MCF 10A (cell line): ENCODE data around the gene SUN2. TPM values are rescaled to one million over a fixed set of nuclear protein-coding genes. Genes with fewer than 3 reads are reported as not detected.
A peak's percentile ranks its signal among the peaks of the same experiment; 100 is the strongest.

Source experiments
- BruUV-seq: library from RNA; stranded (reverse); fragments of 400-500 nt; replicated peaks from 2 replicates; lab custom pipeline; 2021; lab: Mats Ljungman, UMichigan
- CTCF ChIA-PET: fragments of 300-600 bp; sonication (Branson Sonifier 250); formaldehyde crosslinking; extraction: SDS; loops from one replicate; lab custom pipeline; 2021; ENCODE audit warnings: antibody characterized with exemption, inconsistent platforms; lab: Yijun Ruan, JAX
- POLR2A ChIA-PET: fragments of 300-600, 350-650 bp; sonication (Branson Sonifier 250); formaldehyde crosslinking; extraction: SDS; loops from one replicate; lab custom pipeline; 2020; ENCODE audit warnings: antibody characterized with exemption, inconsistent platforms; lab: Yijun Ruan, JAX
- DNase-seq: peaks from one replicate; pipeline ENCODE4 v3.0.0-alpha.2; 2018; ENCODE audit not compliant: unreplicated experiment
- H3K27ac Mint-ChIP-seq: one replicate; pipeline ENCODE4 v1.8.0; 2022; ENCODE audit warnings: mild to moderate bottlenecking, low read depth, mixed read lengths; ENCODE audit not compliant: unreplicated experiment
- H3K27me3 Mint-ChIP-seq: one replicate; pipeline ENCODE4 v1.8.0; 2022; ENCODE audit warnings: mixed read lengths; ENCODE audit not compliant: insufficient read depth, unreplicated experiment
- H3K36me3 Mint-ChIP-seq: one replicate; pipeline ENCODE4 v1.8.0; 2022; ENCODE audit warnings: mild to moderate bottlenecking, moderate library complexity, mixed read lengths; ENCODE audit not compliant: insufficient read depth, unreplicated experiment
- H3K4me1 Mint-ChIP-seq: one replicate; pipeline ENCODE4 v1.8.0; 2022; ENCODE audit warnings: mixed read lengths; ENCODE audit not compliant: insufficient read depth, unreplicated experiment
- H3K4me3 Mint-ChIP-seq: one replicate; pipeline ENCODE4 v1.8.0; 2022; ENCODE audit warnings: mild to moderate bottlenecking, moderate library complexity, mixed read lengths; ENCODE audit not compliant: unreplicated experiment
- H3K9me3 Mint-ChIP-seq: one replicate; pipeline ENCODE4 v1.8.0; 2022; ENCODE audit warnings: mixed read lengths; ENCODE audit not compliant: unreplicated experiment
- CTCF ChIP-seq: fragments of 200-600 bp; IDR thresholded peaks from one replicate; pipeline ENCODE4 v1.8.0; 2022; ENCODE audit warnings: antibody characterized with exemption, mild to moderate bottlenecking; ENCODE audit not compliant: unreplicated experiment
- intact Hi-C: fragments of 100-400 bp; cut with micrococcal nuclease; formaldehyde crosslinking; loops from 2 replicates; pipeline ENCODE4 v1.14.1; 2022
- total RNA-seq: library from RNA; stranded (reverse); gene quantifications from 2 replicates; pipeline ENCODE4 v1.2.3, GENCODE V29; 2022

Gene SUN2
- total RNA-seq, 1 experiment from 2014 or later = 66.8 TPM

GRCh38 chr22:38788021-38788816, 32.4 kb upstream of the SUN2 start:
- DNase-seq = peak; percentile 69
- Mint-ChIP-seq H3K4me1 (peaks cover 17% of the 10 kb centered on the region), H3K36me3 (peaks cover 19% of the 10 kb centered on the region), H3K4me3 (no peak overlapping the region), H3K9me3 (no peaks in the 10 kb centered on the region), H3K27me3 (no peaks in the 10 kb centered on the region), H3K27ac (peak overlapping the region; percentile 51)
- TF ChIP-seq CTCF = no peak
- ChIA-PET CTCF (no interaction called here), POLR2A (no interaction called here)
- BruUV-seq = no TSS peak
- intact Hi-C loops = no loop called here

GRCh38 chr22:38786631-38787030, 30.8 kb upstream of the SUN2 start:
- CTCF ChIA-PET = interaction anchor here (3.3 kb wide), 1 partner anchor 18 kb away, joined by 21 read pairs; no protein-coding TSS in a partner anchor

GRCh38 chr22:38784856-38785255, 29.1 kb upstream of the SUN2 start:
- H3K36me3 Mint-ChIP-seq = peaks cover 19% of the 10 kb centered on the region
- no peak overlapping the region for H3K4me3 Mint-ChIP-seq
- H3K9me3 Mint-ChIP-seq = no peaks in the 10 kb centered on the region
- DNase-seq = no peak
- intact Hi-C loops = no loop called here
- H3K27ac Mint-ChIP-seq = no peak overlapping the region
- peaks cover 14% of the 10 kb centered on the region for H3K4me1 Mint-ChIP-seq
- no peaks in the 10 kb centered on the region for H3K27me3 Mint-ChIP-seq
- TF ChIP-seq CTCF = no peak
- ChIA-PET POLR2A (interaction anchor here (1.2 kb wide), 1 partner anchor 30 kb away, joined by 4 read pairs; no protein-coding TSS in a partner anchor), CTCF (interaction anchor here (0.6 to 3.3 kb wide), 5 partner anchors 13 to 337 kb away, joined by 3 to 21 read pairs (median 4); no protein-coding TSS in a partner anchor)
- BruUV-seq = no TSS peak

More at GRCh38 chr22:38786631-38787030, 30.8 kb upstream of the SUN2 start:
- POLR2A ChIA-PET = interaction anchor here (0.6 kb wide), 1 partner anchor 18 kb away, joined by 3 read pairs; no protein-coding TSS in a partner anchor
- Mint-ChIP-seq H3K27me3 (no peaks in the 10 kb centered on the region), H3K27ac (no peak overlapping the region), H3K4me3 (no peak overlapping the region), H3K4me1 (peaks cover 14% of the 10 kb centered on the region), H3K36me3 (peaks cover 19% of the 10 kb centered on the region), H3K9me3 (no peaks in the 10 kb centered on the region)
- intact Hi-C loops = no loop called here
- DNase-seq = no peak
- TF ChIP-seq CTCF = no peak
- BruUV-seq = no TSS peak

- intact Hi-C loops = no loop called here
- no peaks in the 10 kb centered on the region for H3K27me3 Mint-ChIP-seq
- H3K4me3 Mint-ChIP-seq = no peak overlapping the region
- no TSS peak for BruUV-seq
- TF ChIP-seq CTCF = no peak
- no peak overlapping the region for H3K27ac Mint-ChIP-seq
- H3K4me1 Mint-ChIP-seq = peaks cover 14% of the 10 kb centered on the region
- ChIA-PET POLR2A (interaction anchor here (0.7 kb wide), 1 partner anchor 51 kb away, joined by 3 read pairs; no protein-coding TSS in a partner anchor), CTCF (interaction anchor here (0.9 to 3.3 kb wide), 3 partner anchors 12 to 338 kb away, joined by 3 to 21 read pairs (median 4); no protein-coding TSS in a partner anchor)
- DNase-seq = no peak
- no peaks in the 10 kb centered on the region for H3K9me3 Mint-ChIP-seq
- peaks cover 25% of the 10 kb centered on the region for H3K36me3 Mint-ChIP-seq
Measured at GRCh38 chr22:38784035-38784434, 28.2 kb upstream of the SUN2 start.
